GM19468 (cell line): ENCODE data around the gene CCDC69.
"Not testable (repeated sequence)": the region's sequence is repeated elsewhere in the genome, so short reads cannot be mapped to it uniquely, and the experiment has no call there.

Experiments
- ATAC-seq: cut with Tn5 transposase; IDR thresholded peaks from one replicate; pipeline ENCODE4 v1.9.1; 2021; ENCODE audit warnings: mild to moderate bottlenecking, moderate library complexity, moderate number of reproducible peaks; ENCODE audit not compliant: unreplicated experiment; ENCODE audit errors: extremely low read depth

CCDC69 gene

GRCh38 chr5:151199581-151200185, 24.2 kb downstream of the CCDC69 start:
- ATAC-seq = no peak

- no peak for ATAC-seq
Observed at GRCh38 chr5:151198861-151199260, 25.0 kb downstream of the CCDC69 start.

- ATAC-seq = not testable (repeated sequence)
Observed at GRCh38 chr5:151197291-151197600, 26.6 kb downstream of the CCDC69 start.

GRCh38 chr5:151196556-151197290, 27.2 kb downstream of the CCDC69 start:
- peak; percentile 76 for ATAC-seq

GRCh38 chr5:151195622-151196021, 28.3 kb downstream of the CCDC69 start:
- ATAC-seq = no peak

- ATAC-seq = no peak
Observed at GRCh38 chr5:151192626-151193025, 31.3 kb downstream of the CCDC69 start.

GRCh38 chr5:151191661-151192060, 32.2 kb downstream of the CCDC69 start:
- ATAC-seq = no peak

GRCh38 chr5:151189151-151189550, 34.7 kb downstream of the CCDC69 start:
- ATAC-seq = no peak

GRCh38 chr5:151186538-151186937, 37.4 kb downstream of the CCDC69 start:
- ATAC-seq = no peak

- no peak for ATAC-seq
Observed at GRCh38 chr5:151186052-151186451, 37.8 kb downstream of the CCDC69 start.

- no peak for ATAC-seq
Observed at GRCh38 chr5:151184316-151185042, 39.4 kb downstream of the CCDC69 start.

- no peak for ATAC-seq
Observed at GRCh38 chr5:151183456-151184245, 40.2 kb downstream of the CCDC69 start.

GRCh38 chr5:151182976-151183375, 40.9 kb downstream of the CCDC69 start:
- no peak for ATAC-seq

- ATAC-seq = no peak
Observed at GRCh38 chr5:151182524-151182900, 41.4 kb downstream of the CCDC69 start.

- no peak for ATAC-seq
Observed at GRCh38 chr5:151181818-151182523, 41.9 kb downstream of the CCDC69 start.

GRCh38 chr5:151180291-151180690, 43.6 kb downstream of the CCDC69 start:
- no peak for ATAC-seq

- no peak for ATAC-seq
Observed at GRCh38 chr5:151179489-151179840, 44.4 kb downstream of the CCDC69 start.

- no peak for ATAC-seq
Observed at GRCh38 chr5:151178777-151179488, 45.0 kb downstream of the CCDC69 start.

GRCh38 chr5:151178372-151178771, 45.5 kb downstream of the CCDC69 start:
- ATAC-seq = no peak

- not testable (repeated sequence) for ATAC-seq
Observed at GRCh38 chr5:151176268-151176667, 47.6 kb downstream of the CCDC69 start.
